GM18868 (cell line): ENCODE results near the gene LMTK2.

Source experiments
- ATAC-seq: cut with Tn5 transposase; IDR thresholded peaks from one replicate; pipeline ENCODE4 v1.9.1; 2021; ENCODE audit warnings: mild to moderate bottlenecking, moderate library complexity; ENCODE audit not compliant: unreplicated experiment

The LMTK2 gene

GRCh38 chr7:98199131-98199530 lies 92.5 kb downstream of the LMTK2 start:
- ATAC-seq, result no peak

- ATAC-seq, result peak; percentile 45
These were observed 93.7 kb downstream of the LMTK2 start for GRCh38 chr7:98200364-98200763.

GRCh38 chr7:98202367-98203195 lies 95.9 kb downstream of the LMTK2 start:
- peak; percentile 85 for ATAC-seq

- peak; percentile 52 for ATAC-seq
These were observed 96.8 kb downstream of the LMTK2 start for GRCh38 chr7:98203261-98203963.

- no peak for ATAC-seq
These were observed 97.4 kb downstream of the LMTK2 start for GRCh38 chr7:98203964-98204605.

GRCh38 chr7:98204670-98205069 lies 98.0 kb downstream of the LMTK2 start:
- ATAC-seq, result no peak

- ATAC-seq, result no peak
These were observed 98.6 kb downstream of the LMTK2 start for GRCh38 chr7:98205162-98205845.

GRCh38 chr7:98206451-98207330 lies 100.0 kb downstream of the LMTK2 start:
- no peak for ATAC-seq

GRCh38 chr7:98209166-98209920 lies 102.7 kb downstream of the LMTK2 start:
- no peak for ATAC-seq

GRCh38 chr7:98210513-98211220 lies 104.0 kb downstream of the LMTK2 start:
- no peak for ATAC-seq

- no peak for ATAC-seq
These were observed 104.6 kb downstream of the LMTK2 start, which contains the start of gene BHLHA15 for GRCh38 chr7:98211221-98211675. BHLHA15 (plus strand) TSS chr7:98211439; CDS start chr7:98212310, 871 bp downstream.

- no peak for ATAC-seq
These were observed 105.2 kb downstream of the LMTK2 start for GRCh38 chr7:98211676-98212531.

- ATAC-seq, result no peak
These were observed 105.9 kb downstream of the LMTK2 start for GRCh38 chr7:98212532-98213041.

GRCh38 chr7:98213296-98213887 lies 106.7 kb downstream of the LMTK2 start:
- no peak for ATAC-seq

- no peak for ATAC-seq
These were observed 107.5 kb downstream of the LMTK2 start for GRCh38 chr7:98213888-98214810.

GRCh38 chr7:98214811-98215321 lies 108.2 kb downstream of the LMTK2 start:
- ATAC-seq, result no peak
